GM12891 (cell line): ENCODE results near the gene PPP6R3.

ENCODE experiments used
- POLR2A ChIP-seq: IDR thresholded peaks from 2 replicates; pipeline ENCODE4 v1.6.1; 2011; ENCODE audit warnings: low read depth, low read length, control low read depth
- POLR2AphosphoS5 ChIP-seq: IDR thresholded peaks from 2 replicates; pipeline ENCODE4 v1.6.1; 2011; ENCODE audit warnings: low read depth, low read length, control low read depth

- TF ChIP-seq POLR2A (no peak), POLR2AphosphoS5 (no peak)
Observed at GRCh38 chr11:68579455-68579854, 118.9 kb downstream of the PPP6R3 start.
